HG02938 (cell line): ENCODE results near the gene SMKR1.
"Not testable (repeated sequence)": the region's sequence is repeated elsewhere in the genome, so short reads cannot be mapped to it uniquely, and the experiment has no call there.

Source experiments
- ATAC-seq: cut with Tn5 transposase; IDR thresholded peaks from one replicate; pipeline ENCODE4 v1.9.1; 2021; ENCODE audit warnings: mild to moderate bottlenecking, moderate library complexity; ENCODE audit not compliant: unreplicated experiment

Gene SMKR1

DNA sequence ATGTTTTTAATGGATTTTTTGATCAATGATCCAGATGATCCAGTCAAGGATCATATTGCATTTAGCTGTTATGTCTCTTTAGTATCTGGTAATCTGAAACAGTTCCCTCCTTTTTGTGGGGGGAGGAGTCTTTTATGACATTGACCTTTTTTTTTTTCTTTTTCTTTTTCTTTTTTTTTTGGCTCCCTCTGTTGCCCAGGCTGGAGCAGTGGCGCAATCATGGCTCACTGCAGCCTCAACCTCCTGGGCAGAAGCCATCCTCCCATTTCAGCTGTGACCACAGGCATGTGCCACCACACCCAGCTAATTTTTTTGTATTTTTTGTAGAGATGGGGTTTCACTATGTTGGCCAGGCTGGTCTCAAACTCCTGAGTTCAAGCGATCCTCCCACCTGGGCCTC, 22.1 kb downstream of the SMKR1 start:
- ATAC-seq = not testable (repeated sequence)

DNA sequence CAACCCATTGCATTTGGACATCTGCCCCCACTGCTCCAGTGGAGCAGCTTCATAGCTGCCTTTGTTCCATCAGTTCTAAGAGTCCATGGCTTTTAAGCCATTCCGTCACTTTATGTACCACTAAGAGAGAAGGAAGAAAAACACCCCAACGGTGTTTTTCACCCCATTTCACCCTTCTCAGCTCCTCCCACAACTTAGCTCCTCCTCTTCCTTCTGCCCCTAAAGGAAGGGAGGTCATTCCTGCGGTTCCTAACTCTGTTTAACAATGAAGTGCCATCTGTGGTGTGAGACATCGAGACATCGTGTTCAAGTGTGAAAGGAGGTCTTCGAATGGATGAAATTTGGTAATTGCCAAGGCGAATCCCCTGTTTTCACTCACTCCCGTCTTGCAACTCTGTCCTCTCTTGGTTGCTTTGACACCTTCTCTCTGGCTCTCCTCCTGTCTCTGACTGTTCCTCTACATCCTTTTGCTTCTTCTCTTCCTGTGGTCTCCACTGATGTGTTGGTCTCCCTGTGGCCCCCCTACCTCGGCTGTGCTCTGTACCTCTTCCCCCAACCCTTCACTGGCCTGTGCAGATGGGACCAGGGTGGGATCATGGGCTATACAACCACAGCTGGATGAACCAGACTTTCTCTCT, 23.0 kb downstream of the SMKR1 start:
- ATAC-seq = no peak

DNA sequence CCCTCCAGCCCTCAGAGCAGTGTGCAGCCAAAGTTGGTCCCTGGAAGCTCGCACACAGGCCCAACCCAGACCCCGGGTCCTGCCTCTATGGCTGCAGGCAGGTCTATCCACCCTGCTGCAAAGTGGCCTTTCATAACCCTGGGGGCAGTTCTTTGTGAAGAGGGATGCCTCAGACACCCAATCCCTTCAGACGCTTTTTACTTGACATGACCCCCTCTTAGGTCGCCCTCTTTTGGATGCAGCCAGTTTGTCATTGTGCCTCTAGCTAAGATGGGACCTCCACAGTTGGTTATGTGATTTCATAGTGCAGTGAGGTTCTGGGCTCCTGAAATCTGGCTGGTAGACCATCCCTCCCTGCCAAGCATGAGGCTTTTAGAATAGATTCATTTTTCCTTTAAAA, 27.3 kb downstream of the SMKR1 start:
- no peak for ATAC-seq

DNA sequence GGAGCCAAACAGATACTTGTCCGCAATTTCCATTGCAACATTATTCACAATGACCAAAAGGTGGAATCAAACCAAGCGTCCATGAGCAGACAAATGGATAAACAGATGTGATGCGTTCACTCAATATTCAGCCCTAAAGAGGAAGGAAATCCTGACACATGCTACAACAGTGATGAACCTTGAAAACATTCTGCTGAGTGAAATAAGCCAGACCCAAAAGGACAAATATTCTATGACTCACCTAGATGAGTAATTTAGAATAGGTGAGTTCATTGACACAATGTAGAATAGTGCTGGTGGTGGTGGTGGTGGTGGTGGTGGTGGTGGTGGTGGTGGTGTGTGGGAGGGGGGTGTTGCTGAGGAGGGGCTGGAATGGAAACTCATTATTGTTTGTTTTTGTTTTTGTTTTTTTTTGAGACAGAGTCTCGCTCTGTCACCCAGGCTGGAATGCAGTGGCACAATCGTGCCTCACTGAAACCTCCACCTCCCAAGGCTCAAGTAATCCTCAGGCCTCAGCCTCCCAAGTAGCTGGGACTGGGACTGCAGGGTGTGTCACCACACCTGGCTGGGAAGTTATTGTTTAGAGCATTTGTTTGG, 28.6 kb downstream of the SMKR1 start:
- no peak for ATAC-seq

DNA sequence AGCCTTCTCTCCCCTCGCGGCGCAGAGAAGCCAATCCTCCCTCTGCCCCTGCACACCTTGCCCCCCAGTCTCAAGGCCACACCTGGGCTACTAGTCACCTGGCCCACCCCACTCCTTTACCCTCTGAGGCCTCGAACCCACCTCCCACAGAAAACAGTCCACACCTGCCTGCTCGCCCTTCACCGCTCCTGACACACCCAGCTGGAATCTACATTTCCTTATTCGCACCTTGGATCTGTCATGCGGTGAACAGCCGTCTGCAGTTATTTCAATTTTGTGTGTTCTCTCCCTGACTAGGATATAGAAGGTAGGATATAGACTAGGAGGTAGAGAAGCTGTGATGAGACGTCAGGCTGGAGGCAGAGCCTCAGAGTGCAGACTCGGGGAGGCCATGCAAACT, 29.4 kb downstream of the SMKR1 start:
- no peak for ATAC-seq

DNA sequence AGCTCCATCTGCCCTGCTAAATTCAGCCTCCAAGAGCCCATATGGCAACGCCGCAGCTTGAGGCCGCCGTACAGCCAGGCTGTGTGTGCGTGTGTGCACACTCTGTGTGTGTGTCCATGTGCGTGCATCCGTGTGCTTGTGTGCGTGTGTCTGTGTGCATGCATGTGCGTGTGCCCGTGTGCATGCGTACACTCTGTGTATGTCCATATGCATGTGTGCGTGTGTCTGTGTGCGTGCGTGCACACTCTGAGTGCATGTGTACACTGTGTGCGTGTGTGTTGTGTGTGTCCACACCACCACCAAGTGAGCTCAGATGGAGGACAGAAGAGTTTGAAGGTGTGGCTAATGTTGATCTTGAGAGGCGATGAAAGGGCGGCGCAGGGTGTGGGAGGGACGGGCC, 30.0 kb downstream of the SMKR1 start:
- ATAC-seq = no peak

DNA sequence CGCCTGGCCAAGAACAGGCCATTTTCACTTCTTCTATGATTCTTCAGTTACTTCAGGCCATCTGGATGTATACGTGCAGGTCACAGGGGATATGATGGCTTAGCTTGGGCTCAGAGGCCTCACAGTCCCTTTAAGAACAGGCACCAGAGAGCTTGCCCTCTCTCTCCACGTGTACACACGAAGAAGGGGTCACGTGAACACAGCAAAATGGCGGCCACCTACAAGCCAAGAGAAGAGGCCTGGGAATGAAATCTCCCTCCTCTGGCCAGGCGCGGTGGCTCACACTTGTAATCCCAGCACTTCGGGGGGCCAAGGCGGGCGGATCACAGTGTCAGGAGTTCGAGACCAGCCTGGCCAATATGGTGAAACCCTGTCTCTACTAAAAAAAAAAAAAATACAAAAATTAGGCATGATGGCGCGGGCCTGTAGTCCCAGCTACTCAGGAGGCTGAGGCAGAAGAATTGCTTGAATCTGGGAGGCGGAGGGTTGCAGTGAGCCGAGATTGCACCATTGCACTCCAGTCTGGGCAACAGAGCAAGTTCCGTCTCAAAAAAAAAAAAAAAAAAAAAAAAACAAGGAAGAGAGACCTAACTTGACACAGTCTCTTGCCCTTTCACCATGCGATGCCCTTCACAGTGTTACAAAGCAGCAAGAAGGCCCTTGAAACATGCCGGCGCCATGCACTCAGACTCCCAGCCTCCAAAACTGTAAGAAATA, 32.4 kb downstream of the SMKR1 start:
- ATAC-seq = not testable (repeated sequence)

DNA sequence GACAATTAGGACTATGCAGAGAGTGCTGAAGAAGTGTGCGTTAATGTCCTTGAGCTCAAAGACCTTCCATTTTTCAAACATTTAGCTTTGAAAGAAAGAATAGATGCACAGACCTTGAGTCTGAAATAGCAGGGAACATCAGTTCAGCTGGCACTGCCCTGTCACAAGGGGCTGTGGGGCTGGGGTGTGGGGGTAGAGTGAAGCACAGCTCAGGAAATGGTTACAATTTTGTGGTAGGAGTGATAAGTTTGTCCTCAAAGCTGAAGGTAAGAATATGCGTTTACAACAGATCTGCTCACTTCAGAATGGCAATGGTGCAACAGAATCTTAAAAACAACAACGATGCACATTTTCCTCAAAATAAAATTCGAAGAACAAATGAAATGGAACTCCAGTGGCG, 33.6 kb downstream of the SMKR1 start:
- no peak for ATAC-seq

DNA sequence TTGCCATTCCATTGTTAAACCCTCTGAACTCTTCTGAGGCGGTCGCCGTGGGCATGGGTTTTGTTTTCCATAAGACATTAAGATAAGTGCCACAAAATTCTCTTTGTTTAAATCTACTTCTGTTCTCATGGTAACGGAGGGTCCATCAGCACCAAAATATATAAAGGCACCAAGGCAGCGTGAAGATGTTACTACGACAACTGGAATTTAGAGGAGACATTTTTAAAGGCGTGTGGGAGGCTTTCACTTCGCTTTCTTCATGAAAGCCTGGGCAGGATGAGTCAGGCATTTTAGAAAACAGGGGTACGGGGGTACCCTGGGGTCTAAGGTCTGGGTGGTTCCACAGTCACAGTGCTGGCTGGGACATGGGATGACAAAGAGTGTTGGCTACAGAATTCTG, 34.0 kb downstream of the SMKR1 start:
- ATAC-seq = no peak

DNA sequence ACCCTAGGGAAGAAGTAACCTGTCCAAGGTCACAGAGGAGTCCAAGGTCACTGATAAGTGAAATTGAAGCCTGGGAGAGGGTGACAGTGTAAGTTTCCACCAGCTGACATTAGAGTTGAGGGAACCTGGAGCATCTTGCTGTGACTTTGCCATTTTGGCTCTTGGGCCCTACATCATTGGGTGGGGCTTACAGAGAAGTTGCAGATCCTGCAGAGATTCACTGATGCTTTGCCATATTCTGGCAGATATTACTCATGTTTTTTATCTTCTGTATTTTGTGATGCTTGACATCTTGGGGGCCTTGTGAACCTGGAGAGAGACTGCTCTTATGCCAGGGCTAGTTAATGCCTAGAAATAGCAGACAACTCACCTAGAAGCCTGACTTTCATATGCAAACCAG, 36.5 kb downstream of the SMKR1 start:
- ATAC-seq = no peak

DNA sequence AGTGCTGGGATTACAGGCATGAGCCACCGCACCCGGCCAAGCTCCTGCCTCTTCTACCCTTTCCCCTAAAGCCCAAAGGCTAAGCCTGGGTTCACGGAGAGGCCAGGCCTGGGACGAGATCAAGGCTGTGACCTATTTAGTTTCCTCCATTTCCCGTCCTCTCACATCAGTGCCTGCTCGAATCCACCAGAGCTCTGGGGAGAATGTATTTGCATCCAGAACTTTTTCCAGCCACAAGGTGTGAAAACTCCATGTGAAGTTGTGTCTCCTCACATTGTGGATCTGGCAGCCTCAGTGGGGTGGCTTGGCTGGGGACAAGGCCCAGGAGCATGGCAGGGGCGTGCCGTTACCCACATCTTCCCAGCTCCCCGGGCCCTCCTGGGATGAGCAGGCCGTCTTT, 38.0 kb downstream of the SMKR1 start:
- no peak for ATAC-seq

DNA sequence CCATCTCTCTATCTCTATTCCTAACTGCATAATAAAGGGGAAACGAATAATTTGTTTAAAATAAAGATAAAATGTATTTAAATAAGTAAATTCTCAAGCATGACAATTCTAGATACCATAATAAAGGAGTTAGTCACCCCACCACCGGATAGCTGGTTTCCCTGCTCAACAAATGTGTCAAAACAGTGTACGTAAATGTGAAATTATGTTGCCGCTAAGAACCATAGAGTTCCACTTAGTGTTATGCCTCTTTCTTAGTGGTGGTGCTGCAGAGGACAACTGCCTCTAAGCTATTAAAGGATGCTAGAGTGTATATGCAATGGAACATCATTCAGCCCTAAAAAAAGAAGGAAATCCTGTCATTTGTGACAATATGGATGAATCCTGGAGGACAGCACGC, 42.4 kb downstream of the SMKR1 start:
- ATAC-seq = no peak

DNA sequence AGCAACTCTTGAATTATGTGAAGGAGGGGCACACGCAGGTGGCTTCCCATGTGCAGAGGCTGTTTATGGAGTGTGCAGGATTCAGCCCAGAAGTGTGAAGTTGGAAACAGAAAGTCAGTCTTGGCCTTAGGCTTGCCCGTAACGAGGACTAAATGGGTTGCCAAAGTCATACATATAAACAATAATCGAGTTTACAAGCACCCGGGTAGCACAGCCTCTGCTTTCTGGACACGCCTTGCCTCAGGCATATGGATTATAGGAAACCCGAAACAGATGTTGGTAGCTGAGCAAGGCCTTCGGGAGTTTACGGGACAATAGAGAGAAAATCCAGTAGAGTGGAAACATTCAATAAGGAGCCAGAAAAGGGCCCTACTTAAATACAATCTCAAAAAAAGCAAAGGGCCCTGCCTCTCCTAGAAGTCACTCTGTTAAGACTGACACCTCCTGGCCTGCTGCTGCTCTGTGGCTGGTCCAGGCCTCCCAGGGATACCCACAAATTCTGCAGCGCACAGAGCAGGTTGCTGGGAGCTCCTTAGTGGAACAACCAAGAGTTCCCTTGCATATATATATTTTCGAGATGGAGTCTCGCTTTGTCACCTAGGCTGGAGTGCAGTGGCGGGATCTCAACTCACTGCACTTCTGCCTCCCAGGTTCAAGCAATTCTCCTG, 48.5 kb downstream of the SMKR1 start:
- no peak for ATAC-seq

DNA sequence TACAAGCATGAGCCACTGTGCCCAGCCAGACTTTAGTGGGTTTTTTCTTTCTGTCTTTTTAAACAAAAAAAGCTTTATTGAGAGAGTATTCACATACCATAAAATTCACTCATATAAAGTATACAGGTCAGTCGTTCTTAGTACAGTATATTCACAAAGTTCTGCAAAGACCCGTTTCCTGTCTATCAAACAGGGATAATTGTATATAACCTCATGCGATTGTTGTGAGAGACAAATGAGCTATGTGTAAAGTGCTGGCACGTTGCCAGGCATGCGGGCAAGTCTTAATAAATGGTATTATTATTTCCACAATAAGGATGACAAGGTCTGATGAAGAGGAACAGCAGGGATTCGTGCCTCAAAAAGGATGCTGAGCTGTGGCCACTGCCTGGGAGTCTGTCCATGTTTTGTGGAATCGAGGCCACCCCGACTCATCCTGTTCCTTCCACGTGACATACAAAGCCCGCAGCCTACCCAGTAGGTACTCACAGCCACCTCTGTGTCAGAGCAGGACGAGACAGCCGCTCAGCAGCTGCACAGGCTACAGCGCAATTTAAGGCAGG, 51.6 kb downstream of the SMKR1 start:
- ATAC-seq = no peak

DNA sequence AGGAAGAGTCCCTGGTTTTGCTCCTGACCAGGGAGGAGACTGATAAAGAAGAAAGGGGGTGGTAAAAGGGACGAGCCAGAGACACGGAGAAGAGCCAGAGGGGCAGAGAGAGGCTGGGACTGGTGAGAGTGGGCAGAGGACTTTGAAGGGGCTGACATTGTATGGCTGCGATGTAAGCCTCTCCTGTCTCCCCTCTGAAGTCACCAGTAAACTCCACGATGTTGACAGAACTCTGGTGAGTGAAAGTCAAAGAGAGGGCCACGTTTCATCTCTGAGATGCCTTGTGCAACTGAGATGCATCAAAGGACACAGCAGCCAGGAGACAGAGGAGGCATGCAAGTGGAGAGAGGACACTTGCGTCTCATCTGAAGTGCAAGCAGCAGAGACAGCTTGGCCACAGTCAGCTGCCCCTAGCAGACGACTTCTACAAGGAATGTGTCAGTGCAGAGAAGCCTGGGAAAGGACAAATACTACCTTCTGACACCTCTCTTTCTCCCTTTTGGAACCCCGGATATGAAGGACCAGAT, 54.3 kb downstream of the SMKR1 start:
- ATAC-seq = no peak

DNA sequence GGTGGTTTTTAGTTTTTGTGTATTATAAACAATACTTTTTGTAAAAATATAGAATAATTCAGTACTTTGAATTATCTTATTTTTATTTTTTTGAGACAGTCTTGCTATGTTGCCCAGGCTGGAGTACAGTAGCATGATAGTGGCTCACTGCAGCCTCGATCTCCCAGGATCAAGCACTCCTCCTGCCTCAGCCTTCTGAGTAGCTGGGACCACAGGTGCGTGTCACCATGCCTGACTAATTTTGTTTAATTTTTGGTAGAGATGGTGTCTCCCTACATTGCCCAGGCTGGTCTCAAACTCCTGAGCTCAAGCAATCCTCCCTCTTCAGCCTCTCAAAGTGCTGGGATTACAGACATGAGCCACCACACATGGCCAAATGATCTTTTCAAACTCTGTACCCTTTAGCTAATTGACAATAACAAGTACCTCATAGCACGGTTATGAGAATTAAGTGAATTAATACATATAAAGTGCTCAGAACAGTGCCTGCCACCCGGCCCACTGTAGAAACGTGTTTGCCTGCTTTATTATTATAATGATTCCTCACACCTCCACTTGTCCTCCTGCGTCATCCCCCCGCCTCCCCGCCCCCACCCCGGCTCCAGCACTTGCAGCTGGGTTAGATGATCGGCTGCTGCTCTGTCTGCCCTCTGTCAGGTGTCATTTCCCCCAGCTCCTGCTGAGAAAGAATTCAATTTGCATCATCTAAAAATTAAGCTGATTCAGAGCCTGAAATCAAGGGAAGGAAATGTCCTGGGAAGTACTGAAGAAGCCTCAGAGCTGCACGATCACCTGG, 55.6 kb downstream of the SMKR1 start:
- ATAC-seq = no peak

DNA sequence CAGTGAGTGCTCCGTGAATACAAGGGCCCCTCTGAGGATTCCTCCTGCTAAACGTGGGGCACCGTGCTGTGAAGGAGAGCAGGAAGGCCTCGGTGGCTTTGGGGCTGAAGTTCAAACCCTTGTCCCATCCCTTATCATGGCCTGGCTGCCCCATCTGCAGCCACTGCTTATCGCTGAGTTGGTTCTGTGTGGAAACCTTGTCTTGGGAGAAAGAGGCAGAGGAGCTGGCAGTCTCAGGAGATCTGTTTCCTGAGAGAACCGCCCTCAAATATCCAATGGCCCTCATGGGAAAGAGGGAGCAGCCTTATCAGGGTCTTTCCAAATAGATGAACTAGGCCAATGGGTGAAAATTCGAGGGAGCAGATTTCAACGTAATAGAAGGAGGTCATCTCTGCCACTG, 57.2 kb downstream of the SMKR1 start:
- no peak for ATAC-seq

DNA sequence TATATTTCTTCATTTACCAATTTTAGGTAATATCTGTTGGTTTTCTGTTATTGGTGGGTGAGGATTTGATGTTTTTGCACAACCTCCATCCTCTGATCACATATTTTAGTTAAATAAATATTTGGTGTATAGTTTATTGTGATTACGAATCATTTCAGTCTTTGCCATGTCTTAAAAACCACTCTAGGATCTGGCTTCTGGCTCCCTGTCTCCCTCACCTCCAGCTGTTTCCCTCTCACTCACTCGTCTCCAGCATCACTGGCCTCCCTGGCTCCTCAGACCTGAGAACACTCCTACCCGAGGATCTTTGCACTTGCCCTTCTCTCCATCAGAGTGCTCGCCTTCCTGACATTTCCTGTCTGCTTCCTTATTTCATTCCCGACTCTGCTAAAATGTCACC, 58.5 kb downstream of the SMKR1 start:
- ATAC-seq = no peak

DNA sequence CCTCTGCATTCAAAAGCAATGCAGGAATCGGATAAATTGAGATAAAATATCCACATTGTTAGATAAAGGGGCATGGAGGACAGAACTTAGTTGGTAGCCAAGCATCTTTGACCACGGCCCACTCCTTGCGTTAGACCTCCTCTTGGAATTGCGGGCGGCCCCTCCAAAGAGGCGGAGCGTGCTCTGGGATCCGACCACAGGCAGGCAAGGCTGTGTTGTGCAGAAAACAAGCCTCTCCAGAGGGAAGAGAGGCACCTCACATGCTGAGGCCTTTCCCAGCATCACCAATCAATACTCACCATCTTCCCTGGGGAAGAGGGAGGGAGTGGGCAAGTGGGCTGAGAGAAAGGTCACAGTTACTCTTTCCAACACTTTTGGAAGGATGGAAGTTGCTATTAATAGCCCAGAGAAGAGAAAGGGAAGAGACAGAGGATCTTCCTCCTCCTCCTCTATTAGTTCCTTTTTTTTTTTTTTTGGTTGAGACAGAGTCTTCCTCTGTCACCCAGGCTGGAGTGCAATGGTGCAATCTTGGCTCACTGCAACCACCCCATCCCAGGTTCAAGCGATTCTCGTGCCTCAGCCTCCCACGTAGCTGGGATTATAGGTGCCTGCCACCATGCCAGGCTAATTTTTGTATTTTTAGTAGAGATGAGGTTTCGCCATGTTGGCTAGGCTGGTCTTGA, 59.5 kb downstream of the SMKR1 start:
- ATAC-seq = no peak
